ENCODE data around the gene PIK3AP1. TPM values are rescaled to one million over a fixed set of nuclear protein-coding genes. Genes with fewer than 3 reads are reported as not detected.

PIK3AP1 gene
- total and polyA plus RNA-seq, 2 of the 8 experiments (the other 6 are each of a cell fraction or from before 2014, with no cell fraction given): 1.9 to 4.5 TPM

DNA sequence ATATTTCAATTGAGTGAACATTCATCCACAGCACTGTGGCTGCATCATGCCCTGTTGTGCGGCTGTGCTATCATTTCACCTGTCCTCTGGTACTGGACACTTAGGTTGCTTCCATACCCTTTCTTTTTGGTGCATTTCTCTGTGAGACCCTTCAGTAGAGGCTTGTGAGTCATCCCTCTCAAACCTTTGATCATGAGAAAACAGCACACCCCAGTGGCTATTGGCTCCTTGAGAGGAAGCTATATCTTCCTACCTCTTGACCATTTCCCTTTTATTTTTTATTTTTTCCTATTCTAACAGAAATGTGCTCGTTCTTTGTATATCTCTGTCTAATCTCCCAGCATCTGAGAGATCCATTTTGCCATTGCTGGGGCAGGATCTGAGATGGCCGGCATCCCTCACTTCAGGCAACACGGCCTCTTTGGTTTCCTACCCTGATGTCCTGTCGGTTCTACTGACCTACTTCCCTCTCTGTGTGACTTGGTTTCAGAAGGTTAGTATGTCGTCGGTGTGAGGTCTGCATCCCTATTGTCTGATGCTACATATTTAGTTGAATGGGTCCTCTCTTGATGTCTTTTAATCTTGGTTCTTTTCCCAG, 23.8 kb upstream of the PIK3AP1 start:
- H3K4me1 ChIP-seq (replicated peaks in 1 of 4; ENCODE audit: control insufficient read depth in 3 of 4, insufficient read depth in 4 of 4, low read length in 3 of 4): no peaks in the 10 kb centered on the region
- no peak overlapping the region for H2BK20ac ChIP-seq (ENCODE audit: low read length)
- no peak overlapping the region for H3K27ac ChIP-seq (ENCODE audit: low read depth, low read length)
- no peak overlapping the region for H2AFZ ChIP-seq (ENCODE audit: low read length)
- H3K36me3 ChIP-seq (ENCODE audit: control insufficient read depth in 2 of 4, insufficient read depth in 4 of 4, low read length in 3 of 4): no peaks in the 10 kb centered on the region
- no peaks in the 10 kb centered on the region for H3K27me3 ChIP-seq (replicated peaks in 1 of 4; ENCODE audit: control insufficient read depth in 3 of 4, extremely low read depth in 1 of 4, insufficient read depth in 3 of 4, low read length in 3 of 4)
- ChIA-PET POLR2A (ENCODE audit: partially characterized antibody) (no interaction called here), CTCF (ENCODE audit: partially characterized antibody) (interaction anchor here (0.5 to 2.5 kb wide), 9 partner anchors 15 to 570 kb away, joined by 3 to 14 read pairs (median 4); no protein-coding TSS in a partner anchor)
- H4K8ac ChIP-seq (ENCODE audit: extremely low read depth, insufficient read depth, low read length): no peak overlapping the region
- H3K56ac ChIP-seq (replicated peaks; ENCODE audit: insufficient read length, low read depth, low read length): no peak overlapping the region
- peak; percentile 52 for FAIRE-seq
- H2BK12ac ChIP-seq (ENCODE audit: low read depth, low read length): no peak overlapping the region
- no peaks in the 10 kb centered on the region for H3K79me1 ChIP-seq (ENCODE audit: low read depth, low read length)
- H3K23me2 ChIP-seq (ENCODE audit: low read depth, low read length): no peaks in the 10 kb centered on the region
- 0 out of 2 replicates have a peak overlapping the region, but pooled peaks have one; percentile 53 for H2AK5ac ChIP-seq (ENCODE audit: low read depth, low read length)
- no peak overlapping the region for H3K23ac ChIP-seq (ENCODE audit: insufficient read length)
- H3K4me3 ChIP-seq (ENCODE audit: extremely low read depth in 1 of 4, insufficient read depth in 2 of 4, low read depth in 3 of 4, low read length in 4 of 4): no peak overlapping the region
- no peak overlapping the region for H3K18ac ChIP-seq (ENCODE audit: extremely low read depth, low read length)
- DNase-seq (ENCODE audit: low read depth in 1 of 2, low spot score in 2 of 2): no peak
- H2BK120ac ChIP-seq (replicated peaks; ENCODE audit: low read depth, low read length): no peak overlapping the region
- H3K9ac ChIP-seq (replicated peaks in 1 of 4; ENCODE audit: extremely low read depth in 1 of 4, low read depth in 3 of 4, low read length in 3 of 4): no peak overlapping the region
- H4K91ac ChIP-seq (replicated peaks; ENCODE audit: insufficient read length, low read length): no peak overlapping the region
- H3K9me3 ChIP-seq (ENCODE audit: insufficient read depth in 2 of 2, low read depth in 1 of 2, low read length in 1 of 2): no peaks in the 10 kb centered on the region
- peak overlapping the region; percentile 40; the same call in 1 of the 2 replicates for H2BK15ac ChIP-seq (ENCODE audit: low read length)
- no peaks in the 10 kb centered on the region for H3K79me2 ChIP-seq (ENCODE audit: control insufficient read depth in 1 of 2, insufficient read depth in 2 of 2, low read length in 2 of 2)
- H2BK5ac ChIP-seq (ENCODE audit: low read depth, low read length): no peak overlapping the region
- no peak overlapping the region for H3K14ac ChIP-seq (ENCODE audit: insufficient read length)
- no peak overlapping the region for H3K4me2 ChIP-seq (ENCODE audit: insufficient read depth in 1 of 2, low read depth in 2 of 2, low read length in 2 of 2)
- no peaks in the 10 kb centered on the region for H4K20me1 ChIP-seq (replicated peaks in 1 of 2; ENCODE audit: control insufficient read depth in 1 of 2, insufficient read depth in 2 of 2, low read length in 2 of 2)
- 75% methylated on average over 7 of the region's 7 CpGs; no CpG with 5 or more reads in 1 of the 2 experiments for WGBS, 2 experiments (ENCODE audit: extremely low coverage in 1 of 2, insufficient coverage in 1 of 2, insufficient read length in 1 of 2, insufficient replicate concordance in 2 of 2, low coverage in 1 of 2, low lambda C conversion rate in 2 of 2, missing lambda C conversion rate in 1 of 2)
- H3K4ac ChIP-seq (replicated peaks; ENCODE audit: insufficient read length, low read depth, low read length): no peak overlapping the region
- no peak overlapping the region for H4K5ac ChIP-seq (ENCODE audit: insufficient read length, low read depth, low read length)
- TF ChIP-seq BRCA1 (IDR thresholded peaks at IDR 0.05; ENCODE audit: low read depth, low read length): no peak
- no peak for TF ChIP-seq CREB1 (IDR thresholded peaks at IDR 0.05)
- no peak for TF ChIP-seq SAP30 (IDR thresholded peaks at IDR 0.05; ENCODE audit: insufficient read depth, insufficient replicate concordance, low read length)

Data from H1 (cell line).